KMS-11 (cell line): ENCODE measurements around the gene GLP1R.

Experiments
- H2AFZ ChIP-seq: fragments of 200-600 bp; sonication (generic); 2 replicates; pipeline ENCODE4 v1.6.1; 2016; ENCODE audit warnings: antibody characterized with exemption, mixed run types, low read depth
- H3K27ac ChIP-seq: fragments of 200-600 bp; sonication (generic); 2 replicates; pipeline ENCODE4 v1.6.1; 2016; ENCODE audit warnings: mild to moderate bottlenecking, mixed run types
- H3K27me3 ChIP-seq: fragments of 200-600 bp; sonication (generic); 2 replicates; pipeline ENCODE4 v1.6.1; 2017; ENCODE audit warnings: mild to moderate bottlenecking, low read depth, mixed run types, moderate library complexity; ENCODE audit not compliant: insufficient read depth
- H3K36me3 ChIP-seq: fragments of 200-600 bp; sonication (generic); 2 replicates; pipeline ENCODE4 v1.6.1; 2017; ENCODE audit warnings: mild to moderate bottlenecking, mixed run types; ENCODE audit not compliant: insufficient read depth
- H3K4me1 ChIP-seq: fragments of 200-600 bp; sonication (generic); 2 replicates; pipeline ENCODE4 v1.6.1; 2016; ENCODE audit warnings: mild to moderate bottlenecking, low read depth, mixed run types; ENCODE audit not compliant: poor library complexity, severe bottlenecking
- H3K4me2 ChIP-seq: fragments of 200-600 bp; sonication (generic); 2 replicates; pipeline ENCODE4 v1.7.0; 2016; ENCODE audit warnings: mild to moderate bottlenecking, mixed run types
- H3K4me3 ChIP-seq: fragments of 200-600 bp; sonication (generic); IDR thresholded peaks from 2 replicates; pipeline ENCODE4 v1.6.1; 2017; ENCODE audit warnings: low read depth, low read length, mixed read lengths; ENCODE audit not compliant: insufficient read depth
- H3K79me2 ChIP-seq: fragments of 200-600 bp; sonication (generic); 2 replicates; pipeline ENCODE4 v1.6.1; 2016; ENCODE audit warnings: low read depth, mixed run types; ENCODE audit not compliant: insufficient read depth
- H3K9ac ChIP-seq: fragments of 200-600 bp; sonication (generic); 2 replicates; pipeline ENCODE4 v1.6.1; 2016; ENCODE audit warnings: mild to moderate bottlenecking, mixed run types
- H4K20me1 ChIP-seq: fragments of 200-600 bp; sonication (generic); 2 replicates; pipeline ENCODE4 v1.6.1; 2016; ENCODE audit warnings: mild to moderate bottlenecking, mixed run types; ENCODE audit not compliant: insufficient read depth
- CTCF ChIP-seq: fragments of 200-600 bp; sonication (generic); conservative IDR thresholded peaks from 2 replicates; pipeline ENCODE4 v1.6.1; 2017; ENCODE audit warnings: low read depth, mild to moderate bottlenecking, antibody characterized with exemption, low read length, moderate library complexity, mixed read lengths

The GLP1R gene

GRCh38 chr6:39041072-39041471 lies 7.5 kb upstream of the GLP1R start:
- H3K27ac ChIP-seq = no peak overlapping the region
- no peaks in the 10 kb centered on the region for H4K20me1 ChIP-seq
- H3K9ac ChIP-seq = no peak overlapping the region
- no peak for TF ChIP-seq CTCF
- no peak overlapping the region for H2AFZ ChIP-seq
- H3K79me2 ChIP-seq = no peaks in the 10 kb centered on the region
- H3K4me2 ChIP-seq = no peak overlapping the region
- H3K27me3 ChIP-seq = no peaks in the 10 kb centered on the region
- no peaks in the 10 kb centered on the region for H3K36me3 ChIP-seq
- H3K4me3 ChIP-seq = no peak overlapping the region
- H3K4me1 ChIP-seq = no peaks in the 10 kb centered on the region

GRCh38 chr6:39043776-39044175 lies 4.8 kb upstream of the GLP1R start:
- Histone ChIP-seq H2AFZ (no peak overlapping the region), H3K4me2 (no peak overlapping the region), H3K4me1 (no peaks in the 10 kb centered on the region), H4K20me1 (no peaks in the 10 kb centered on the region), H3K9ac (no peak overlapping the region), H3K36me3 (no peaks in the 10 kb centered on the region), H3K79me2 (no peaks in the 10 kb centered on the region), H3K4me3 (no peak overlapping the region), H3K27ac (no peak overlapping the region), H3K27me3 (no peaks in the 10 kb centered on the region)
- TF ChIP-seq CTCF = no peak

- Histone ChIP-seq H3K79me2 (no peaks in the 10 kb centered on the region), H3K4me3 (no peak overlapping the region), H3K27me3 (no peaks in the 10 kb centered on the region), H3K27ac (no peak overlapping the region), H3K9ac (no peak overlapping the region), H4K20me1 (no peaks in the 10 kb centered on the region), H3K4me2 (no peak overlapping the region), H3K36me3 (no peaks in the 10 kb centered on the region), H2AFZ (no peak overlapping the region), H3K4me1 (no peaks in the 10 kb centered on the region)
- TF ChIP-seq CTCF = no peak
Measured at GRCh38 chr6:39044181-39044580, 4.4 kb upstream of the GLP1R start.

GRCh38 chr6:39047434-39048327 lies 900 bp upstream of the GLP1R start:
- H3K4me1 ChIP-seq = no peaks in the 10 kb centered on the region
- H2AFZ ChIP-seq = no peak overlapping the region
- no peak overlapping the region for H3K4me2 ChIP-seq
- H3K27me3 ChIP-seq = no peaks in the 10 kb centered on the region
- no peak for TF ChIP-seq CTCF
- H3K9ac ChIP-seq = no peak overlapping the region
- no peaks in the 10 kb centered on the region for H3K36me3 ChIP-seq
- H4K20me1 ChIP-seq = no peaks in the 10 kb centered on the region
- H3K79me2 ChIP-seq = no peaks in the 10 kb centered on the region
- H3K27ac ChIP-seq = no peak overlapping the region
- H3K4me3 ChIP-seq = no peak overlapping the region
